GM19468 (cell line): Measurements from ENCODE around the gene HPCAL1.

Source experiments
- ATAC-seq: cut with Tn5 transposase; IDR thresholded peaks from one replicate; pipeline ENCODE4 v1.9.1; 2021; ENCODE audit warnings: mild to moderate bottlenecking, moderate library complexity, moderate number of reproducible peaks; ENCODE audit not compliant: unreplicated experiment; ENCODE audit errors: extremely low read depth

The HPCAL1 gene

GRCh38 chr2:10363861-10364610 is 61.3 kb downstream of the HPCAL1 start:
- ATAC-seq = no peak

- no peak for ATAC-seq
Observed at GRCh38 chr2:10365412-10365811, 62.7 kb downstream of the HPCAL1 start.

GRCh38 chr2:10366601-10367270 is 64.0 kb downstream of the HPCAL1 start:
- ATAC-seq = no peak

GRCh38 chr2:10367472-10368439 is 65.1 kb downstream of the HPCAL1 start:
- no peak for ATAC-seq

GRCh38 chr2:10368491-10369231 is 66.0 kb downstream of the HPCAL1 start:
- ATAC-seq = no peak

- ATAC-seq = no peak
Observed at GRCh38 chr2:10369269-10370255, 66.9 kb downstream of the HPCAL1 start.

- ATAC-seq = no peak
Observed at GRCh38 chr2:10370390-10370789, 67.7 kb downstream of the HPCAL1 start.

- no peak for ATAC-seq
Observed at GRCh38 chr2:10370895-10371294, 68.2 kb downstream of the HPCAL1 start.

GRCh38 chr2:10371441-10372196 is 68.9 kb downstream of the HPCAL1 start:
- no peak for ATAC-seq

GRCh38 chr2:10372203-10372861 is 69.6 kb downstream of the HPCAL1 start:
- ATAC-seq = no peak

GRCh38 chr2:10372862-10373240 is 70.1 kb downstream of the HPCAL1 start:
- ATAC-seq = no peak

- no peak for ATAC-seq
Observed at GRCh38 chr2:10373931-10374330, 71.2 kb downstream of the HPCAL1 start.

GRCh38 chr2:10374362-10374943 is 71.7 kb downstream of the HPCAL1 start:
- ATAC-seq = no peak

- ATAC-seq = no peak
Observed at GRCh38 chr2:10375570-10376281, 73.0 kb downstream of the HPCAL1 start.

GRCh38 chr2:10377052-10377746 is 74.5 kb downstream of the HPCAL1 start:
- ATAC-seq = no peak

- ATAC-seq = no peak
Observed at GRCh38 chr2:10377747-10378085, 75.0 kb downstream of the HPCAL1 start.
